NB4 (cell line): ENCODE measurements around the gene FAM237B.

Experiments used
- DNase-seq: peaks from one replicate; pipeline ENCODE4 v3.0.0; 2010; ENCODE audit warnings: low read depth
- H3K4me3 ChIP-seq: one replicate; pipeline ENCODE4 v1.5.1; 2011; ENCODE audit warnings: mild to moderate bottlenecking, low read depth, low read length, moderate library complexity
- MYC ChIP-seq: IDR thresholded peaks from 2 replicates; pipeline ENCODE4 v1.6.1; 2011; ENCODE audit warnings: low read depth, low read length
- POLR2A ChIP-seq: IDR thresholded peaks from 2 replicates; pipeline ENCODE4 v1.6.1; 2011; ENCODE audit warnings: mild to moderate bottlenecking; ENCODE audit not compliant: insufficient read length; ENCODE audit errors: extremely low read depth
- TF ChIP-seq, protein P1 (sequence below): IDR thresholded peaks from one replicate; pipeline ENCODE4 v1.5.1; 2012; ENCODE audit warnings: low read depth, low read length
- TF ChIP-seq, protein P2 (sequence below): IDR thresholded peaks from 2 replicates; pipeline ENCODE4 v1.6.1; 2011; ENCODE audit warnings: low read depth, low read length

Gene FAM237B

DNA sequence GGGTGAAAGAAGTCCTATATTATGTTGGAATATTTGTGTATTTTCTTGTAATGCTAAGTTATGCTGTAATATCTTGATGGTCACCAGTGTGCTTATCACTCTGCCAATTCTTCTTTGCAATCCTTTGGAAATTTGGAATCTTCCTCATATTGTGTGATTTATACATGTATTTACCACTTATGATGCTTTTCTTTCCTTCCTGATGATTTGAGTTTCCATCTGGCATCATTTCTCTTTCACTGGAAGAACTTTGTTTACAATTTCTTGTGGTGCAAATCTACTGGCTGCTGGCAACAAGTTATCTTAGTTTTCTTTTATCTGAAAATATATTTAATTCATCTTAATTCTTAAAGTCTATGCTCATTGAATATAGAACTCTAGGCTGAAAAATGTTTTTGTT, 46.9 kb downstream of the FAM237B start:
- DNase-seq: no peak
- TF ChIP-seq POLR2A: no peak
- TF ChIP-seq, protein P1, sequence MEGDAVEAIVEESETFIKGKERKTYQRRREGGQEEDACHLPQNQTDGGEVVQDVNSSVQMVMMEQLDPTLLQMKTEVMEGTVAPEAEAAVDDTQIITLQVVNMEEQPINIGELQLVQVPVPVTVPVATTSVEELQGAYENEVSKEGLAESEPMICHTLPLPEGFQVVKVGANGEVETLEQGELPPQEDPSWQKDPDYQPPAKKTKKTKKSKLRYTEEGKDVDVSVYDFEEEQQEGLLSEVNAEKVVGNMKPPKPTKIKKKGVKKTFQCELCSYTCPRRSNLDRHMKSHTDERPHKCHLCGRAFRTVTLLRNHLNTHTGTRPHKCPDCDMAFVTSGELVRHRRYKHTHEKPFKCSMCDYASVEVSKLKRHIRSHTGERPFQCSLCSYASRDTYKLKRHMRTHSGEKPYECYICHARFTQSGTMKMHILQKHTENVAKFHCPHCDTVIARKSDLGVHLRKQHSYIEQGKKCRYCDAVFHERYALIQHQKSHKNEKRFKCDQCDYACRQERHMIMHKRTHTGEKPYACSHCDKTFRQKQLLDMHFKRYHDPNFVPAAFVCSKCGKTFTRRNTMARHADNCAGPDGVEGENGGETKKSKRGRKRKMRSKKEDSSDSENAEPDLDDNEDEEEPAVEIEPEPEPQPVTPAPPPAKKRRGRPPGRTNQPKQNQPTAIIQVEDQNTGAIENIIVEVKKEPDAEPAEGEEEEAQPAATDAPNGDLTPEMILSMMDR: no peak
- TF ChIP-seq, protein P2, sequence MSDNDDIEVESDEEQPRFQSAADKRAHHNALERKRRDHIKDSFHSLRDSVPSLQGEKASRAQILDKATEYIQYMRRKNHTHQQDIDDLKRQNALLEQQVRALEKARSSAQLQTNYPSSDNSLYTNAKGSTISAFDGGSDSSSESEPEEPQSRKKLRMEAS: no peak
- no peak for TF ChIP-seq MYC
- H3K4me3 ChIP-seq: no peak overlapping the region

DNA sequence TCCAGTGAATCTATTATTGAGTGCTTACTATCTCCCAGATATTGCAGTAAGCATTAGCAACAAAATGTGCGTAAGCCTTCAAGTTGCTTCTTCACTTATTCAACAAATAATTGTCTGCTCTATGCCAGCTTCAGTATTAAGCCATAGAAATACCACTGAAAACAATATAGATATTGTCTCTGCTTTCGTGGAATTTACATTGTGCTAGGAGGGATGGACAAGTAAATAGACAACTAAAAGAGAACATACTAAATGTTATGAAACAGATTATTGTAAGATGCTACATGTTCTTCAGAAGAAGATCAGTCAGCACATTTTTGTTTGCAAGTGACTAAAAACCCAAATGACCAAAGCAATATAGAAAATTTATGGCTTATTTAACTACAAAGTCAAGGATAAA, 48.9 kb downstream of the FAM237B start:
- no peak overlapping the region for H3K4me3 ChIP-seq
- TF ChIP-seq, protein P1: no peak
- TF ChIP-seq MYC (no peak), POLR2A (no peak)
- TF ChIP-seq, protein P2: no peak
- no peak for DNase-seq

DNA sequence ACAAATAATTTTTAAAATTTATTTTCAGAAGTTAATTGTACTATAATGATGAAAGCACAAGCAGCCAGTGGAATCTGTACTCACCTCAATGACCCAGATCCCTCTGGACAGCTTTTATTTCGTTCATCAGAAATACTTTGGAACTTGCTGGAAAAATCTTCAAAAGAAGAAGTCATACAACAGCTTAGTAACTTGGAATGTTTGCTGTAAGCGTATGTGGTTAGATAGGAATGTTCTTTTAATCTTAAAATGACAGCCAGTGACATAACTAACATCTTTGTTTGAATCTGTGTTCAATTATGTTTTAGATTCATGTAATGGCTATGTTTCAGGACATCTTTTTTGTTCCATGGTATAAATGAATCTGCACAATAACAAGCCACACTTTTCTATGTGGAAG, 49.4 kb downstream of the FAM237B start:
- DNase-seq: no peak
- H3K4me3 ChIP-seq: no peak overlapping the region
- TF ChIP-seq, protein P2: no peak
- TF ChIP-seq POLR2A: no peak
- TF ChIP-seq MYC: no peak
- TF ChIP-seq, protein P1: no peak

DNA sequence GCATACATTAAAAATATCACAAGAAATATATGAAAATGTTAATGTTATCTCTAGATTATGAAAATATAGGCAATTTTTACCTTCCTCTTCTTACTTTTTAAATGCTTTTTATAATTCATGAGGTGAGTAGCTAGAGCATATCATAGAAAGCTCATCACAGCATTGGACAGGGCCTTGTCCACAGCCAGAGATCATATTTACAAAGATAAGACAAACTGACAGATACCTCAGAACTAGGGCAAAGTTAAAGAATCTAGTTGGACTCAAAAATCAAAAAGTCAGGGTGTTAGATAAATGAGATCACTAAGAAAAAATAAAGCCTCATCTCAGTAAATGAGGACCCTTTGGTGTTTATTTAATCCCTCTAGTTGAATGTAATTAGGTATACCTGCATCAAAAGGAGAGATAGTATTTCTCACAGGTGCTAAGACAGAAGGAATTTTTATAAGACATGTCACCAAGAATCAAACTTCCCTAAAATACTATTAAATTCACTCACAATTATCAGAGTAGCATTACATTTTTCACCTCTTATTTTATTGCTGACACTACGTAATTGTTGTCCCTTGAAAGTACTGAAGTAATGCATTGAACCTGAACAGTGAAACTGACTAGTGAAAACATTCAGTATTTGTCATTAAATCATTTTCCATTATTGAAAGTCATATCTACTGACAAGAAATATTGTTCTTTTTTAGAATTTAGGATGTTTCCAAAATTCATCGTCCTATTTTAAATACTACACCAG, 50.5 kb downstream of the FAM237B start:
- no peak for DNase-seq
- TF ChIP-seq, protein P1: no peak
- TF ChIP-seq, protein P2: no peak
- TF ChIP-seq POLR2A (no peak), MYC (no peak)
- no peak overlapping the region for H3K4me3 ChIP-seq

DNA sequence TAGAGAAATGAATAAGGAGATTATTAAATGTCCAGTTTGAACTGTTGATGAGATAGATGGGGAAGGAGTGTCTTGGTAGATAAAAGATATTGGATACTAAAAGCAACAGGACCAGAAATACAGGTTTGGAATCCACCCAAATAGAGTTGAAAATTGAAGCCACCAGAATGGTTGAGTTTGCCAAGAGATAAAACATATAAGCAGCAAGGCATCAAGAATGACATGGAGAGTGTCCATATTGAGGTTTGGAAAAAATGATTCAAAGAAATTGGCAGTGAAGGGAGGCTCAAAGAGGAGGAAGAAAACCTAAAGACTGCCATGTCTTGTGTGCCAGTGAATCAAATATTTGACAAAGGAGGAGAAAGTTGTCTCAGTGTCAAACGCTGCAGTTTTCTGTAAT, 51.9 kb downstream of the FAM237B start:
- TF ChIP-seq, protein P1: no peak
- TF ChIP-seq POLR2A (no peak), MYC (no peak)
- TF ChIP-seq, protein P2: no peak
- DNase-seq: no peak
- no peak overlapping the region for H3K4me3 ChIP-seq
